Measurements from ENCODE around the gene MRPS18C.

The MRPS18C gene

GRCh38 chr4:83455281-83456183 is at the start of gene MRPS18C, which contains the start of gene HELQ:
TSS of gene MRPS18C (plus strand) at chr4:83456058. CDS start at chr4:83456078, 20 bp downstream.
TSS of gene HELQ (minus strand) at chr4:83455823. CDS start at chr4:83455693, 130 bp downstream.
- Mint-ChIP-seq H3K27ac (peak within 1 kb of the TSS; percentile 100), H3K4me1 (peaks cover 53% of the 10 kb centered on the region), H3K9me3 (no peaks in the 10 kb centered on the region), H3K36me3 (peaks cover 54% of the 10 kb centered on the region), H3K4me3 (peak within 1 kb of the TSS; percentile 97), H3K27me3 (no peaks in the 10 kb centered on the region)
- CTCF ChIA-PET, result interaction anchor here (0.7 to 2.8 kb wide), 3 partner anchors 93 to 172 kb away, joined by 3 to 11 read pairs (median 3); partner anchors contain the start of gene COQ2
- DNase-seq, result peak; percentile 97

DNA sequence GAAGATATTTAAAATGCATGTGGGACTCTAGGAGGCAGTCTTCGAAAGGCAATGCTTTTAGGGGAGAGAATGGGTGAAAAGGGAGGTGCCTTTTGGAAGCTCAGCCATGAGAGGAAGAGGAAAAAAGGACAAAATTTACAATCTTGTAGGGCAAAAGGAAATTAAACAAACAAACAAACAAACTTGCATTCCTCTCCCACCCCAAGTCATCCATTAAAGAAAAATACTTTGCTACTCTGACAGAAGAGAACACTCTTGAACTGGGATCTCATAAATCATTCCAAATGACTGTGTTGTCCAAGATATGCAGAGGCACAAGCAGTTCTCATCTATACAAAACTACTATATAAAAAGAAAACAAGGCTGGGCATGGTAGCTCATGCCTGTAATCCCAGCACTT is 47.0 kb upstream of the MRPS18C start:
- DNase-seq, result no peak
- no peaks in the 10 kb centered on the region for H3K9me3 Mint-ChIP-seq
- H3K4me3 Mint-ChIP-seq, result no peak overlapping the region
- H3K4me1 Mint-ChIP-seq, result no peaks in the 10 kb centered on the region
- H3K27me3 Mint-ChIP-seq, result no peaks in the 10 kb centered on the region
- CTCF ChIA-PET, result interaction anchor here (0.8 kb wide), 1 partner anchor 9 kb away, joined by 3 read pairs; no protein-coding TSS in a partner anchor
- peaks cover 40% of the 10 kb centered on the region for H3K36me3 Mint-ChIP-seq
- no peak overlapping the region for H3K27ac Mint-ChIP-seq

DNA sequence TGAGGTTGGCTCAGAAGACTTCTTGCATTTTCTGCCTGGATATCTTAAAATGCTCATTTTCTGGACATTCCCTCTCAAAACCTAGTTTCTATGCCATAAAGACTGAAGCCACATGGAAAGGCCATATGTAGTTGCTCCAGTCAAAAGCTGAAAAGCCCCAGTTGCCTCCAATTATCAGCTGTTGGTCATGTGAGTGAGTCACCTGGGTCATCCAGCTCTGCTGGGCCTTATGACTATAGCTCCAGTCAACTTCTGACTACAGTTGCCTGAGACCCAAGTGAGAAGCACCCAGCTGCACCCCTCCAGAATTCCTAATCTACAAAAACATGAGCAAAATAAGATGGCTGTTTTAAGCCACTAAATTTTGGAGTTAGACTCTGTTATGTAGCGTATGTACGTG is 42.2 kb upstream of the MRPS18C start:
- no peak for DNase-seq
- Mint-ChIP-seq H3K27ac (no peak overlapping the region), H3K36me3 (peaks cover 60% of the 10 kb centered on the region), H3K27me3 (no peaks in the 10 kb centered on the region), H3K9me3 (no peaks in the 10 kb centered on the region), H3K4me3 (no peak overlapping the region), H3K4me1 (peaks cover 3% of the 10 kb centered on the region)
- CTCF ChIA-PET, result no interaction called here

DNA sequence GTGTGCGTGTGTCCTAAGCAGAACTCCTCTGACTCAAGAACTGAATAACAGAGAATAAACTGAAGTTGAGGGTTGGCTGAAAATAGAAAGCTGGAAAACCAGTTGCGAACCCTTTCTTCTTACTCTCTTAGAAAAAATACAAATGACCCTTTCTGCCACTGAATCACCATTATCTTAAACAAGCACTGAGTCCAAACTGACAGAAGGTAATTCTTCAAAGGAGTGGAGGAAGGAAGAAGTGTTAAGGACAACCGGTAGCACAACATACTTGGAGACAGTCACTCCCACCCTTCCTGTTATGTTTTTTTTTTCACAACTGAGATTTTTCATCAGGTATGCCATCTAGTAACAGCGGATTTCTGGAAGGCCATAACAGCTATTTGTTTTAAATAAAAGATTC is 38.3 kb upstream of the MRPS18C start:
- Mint-ChIP-seq H3K9me3 (no peaks in the 10 kb centered on the region), H3K4me3 (no peak overlapping the region), H3K27ac (no peak overlapping the region), H3K36me3 (peaks cover 52% of the 10 kb centered on the region), H3K27me3 (no peaks in the 10 kb centered on the region), H3K4me1 (peaks cover 3% of the 10 kb centered on the region)
- no peak for DNase-seq
- CTCF ChIA-PET, result interaction anchor here (0.6 kb wide), 1 partner anchor 9 kb away, joined by 3 read pairs; no protein-coding TSS in a partner anchor

GRCh38 chr4:83418211-83418610 is 37.6 kb upstream of the MRPS18C start:
- no peak for DNase-seq
- Mint-ChIP-seq H3K36me3 (peaks cover 49% of the 10 kb centered on the region), H3K4me3 (no peak overlapping the region), H3K4me1 (peaks cover 3% of the 10 kb centered on the region), H3K27ac (no peak overlapping the region), H3K27me3 (no peaks in the 10 kb centered on the region), H3K9me3 (no peaks in the 10 kb centered on the region)
- CTCF ChIA-PET, result no interaction called here

GRCh38 chr4:83431200-83431599 is 24.7 kb upstream of the MRPS18C start:
- peaks cover 3% of the 10 kb centered on the region for H3K4me1 Mint-ChIP-seq
- DNase-seq, result no peak
- H3K27me3 Mint-ChIP-seq, result no peaks in the 10 kb centered on the region
- no peak overlapping the region for H3K4me3 Mint-ChIP-seq
- H3K36me3 Mint-ChIP-seq, result peaks cover 29% of the 10 kb centered on the region
- CTCF ChIA-PET, result no interaction called here
- H3K27ac Mint-ChIP-seq, result no peak overlapping the region
- no peaks in the 10 kb centered on the region for H3K9me3 Mint-ChIP-seq

DNA sequence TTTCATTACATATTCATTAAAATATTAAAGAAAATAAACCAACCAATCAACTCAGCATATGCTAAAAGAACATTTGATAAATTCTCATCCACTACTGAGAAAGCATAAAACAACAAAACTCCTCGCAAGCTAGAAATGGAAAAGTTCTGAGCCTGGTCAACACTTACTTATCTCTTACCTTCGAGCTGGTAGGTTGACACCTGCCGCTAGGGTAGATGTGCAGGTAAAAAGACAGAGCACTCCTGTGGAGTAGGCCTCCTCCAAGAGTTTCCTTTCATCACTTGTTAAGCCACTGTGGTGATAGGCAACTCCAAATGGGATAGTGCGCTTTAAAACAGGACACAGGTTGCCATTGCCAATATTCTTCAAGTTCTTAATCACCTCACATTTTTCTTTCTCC is 19.2 kb upstream of the MRPS18C start:
- no peaks in the 10 kb centered on the region for H3K27me3 Mint-ChIP-seq
- H3K9me3 Mint-ChIP-seq, result no peaks in the 10 kb centered on the region
- DNase-seq, result no peak
- CTCF ChIA-PET, result no interaction called here
- H3K36me3 Mint-ChIP-seq, result peaks cover 26% of the 10 kb centered on the region
- no peak overlapping the region for H3K4me3 Mint-ChIP-seq
- no peaks in the 10 kb centered on the region for H3K4me1 Mint-ChIP-seq
- no peak overlapping the region for H3K27ac Mint-ChIP-seq

DNA sequence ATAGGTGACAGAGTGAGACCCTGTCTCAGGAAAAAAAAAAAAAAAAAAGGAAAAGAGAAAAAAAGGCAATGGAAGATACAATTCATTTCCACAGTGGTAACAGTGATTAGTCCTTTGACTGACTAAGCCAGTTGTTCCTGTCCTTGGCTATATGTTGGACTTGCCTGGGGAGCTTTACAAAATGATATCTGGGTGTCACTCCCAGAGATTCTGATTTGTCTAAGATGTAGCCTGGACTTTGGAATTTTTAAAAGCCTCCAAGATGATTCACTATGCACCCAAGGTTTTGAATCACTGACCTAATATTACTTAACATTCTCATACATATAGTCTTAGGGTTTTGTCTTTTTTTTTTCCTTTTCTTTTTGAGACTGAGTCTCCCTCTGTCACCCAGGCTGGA is 17.1 kb upstream of the MRPS18C start:
- DNase-seq, result no peak
- no peak overlapping the region for H3K4me3 Mint-ChIP-seq
- CTCF ChIA-PET, result interaction anchor here (1.0 kb wide), 1 partner anchor 69 kb away, joined by 3 read pairs; no protein-coding TSS in a partner anchor
- H3K9me3 Mint-ChIP-seq, result no peaks in the 10 kb centered on the region
- peaks cover 27% of the 10 kb centered on the region for H3K36me3 Mint-ChIP-seq
- no peak overlapping the region for H3K27ac Mint-ChIP-seq
- H3K27me3 Mint-ChIP-seq, result no peaks in the 10 kb centered on the region
- H3K4me1 Mint-ChIP-seq, result no peaks in the 10 kb centered on the region

DNA sequence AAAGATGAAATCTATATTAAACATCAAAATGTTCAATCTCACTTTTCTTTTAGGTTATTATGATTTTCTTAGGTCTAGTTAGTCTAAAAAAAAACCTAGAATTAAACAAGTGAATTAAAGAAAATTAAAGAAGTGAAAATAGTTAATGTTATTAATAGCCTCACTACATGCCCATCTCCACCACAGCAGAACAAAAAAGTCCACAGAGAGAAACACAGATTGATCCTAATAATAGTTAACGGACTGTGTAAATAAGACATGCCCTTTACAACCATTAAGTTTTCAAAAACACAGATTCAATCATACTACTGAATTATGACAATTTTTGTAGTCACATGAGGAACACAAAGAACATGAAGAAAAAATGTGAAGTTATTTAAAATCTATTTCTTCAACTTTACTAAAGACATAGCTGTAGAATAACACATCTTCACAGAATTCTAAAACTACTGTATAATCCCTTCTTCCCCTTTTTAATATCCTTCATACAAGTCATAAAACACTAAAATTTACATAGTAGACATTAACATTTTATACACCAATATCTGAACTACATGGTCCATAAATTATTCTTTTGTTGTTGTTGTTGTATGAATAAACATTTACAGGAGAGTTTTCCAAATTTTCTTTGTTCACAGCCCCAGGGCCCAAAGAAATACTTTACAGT is 15.6 kb upstream of the MRPS18C start:
- no peak overlapping the region for H3K27ac Mint-ChIP-seq

DNA sequence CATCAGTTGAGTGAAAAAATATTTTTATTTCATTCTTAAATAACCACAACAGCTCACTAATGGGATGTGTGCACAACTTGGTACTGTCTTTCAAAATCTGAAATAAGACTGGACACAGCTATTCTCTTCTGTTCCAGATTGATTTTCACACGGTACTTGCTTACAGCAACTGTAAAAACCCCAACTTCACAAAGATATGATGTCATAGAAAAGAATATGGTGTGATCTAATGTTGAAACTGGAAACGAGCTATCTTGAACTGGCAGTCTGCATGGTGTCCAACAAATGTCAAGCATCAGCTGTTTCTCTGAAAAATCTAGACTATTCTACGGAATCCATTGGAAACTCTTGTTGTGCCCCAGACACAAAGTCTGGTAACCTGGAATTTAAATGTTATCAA is 15.0 kb upstream of the MRPS18C start:
- CTCF ChIA-PET, result interaction anchor here (1.2 kb wide), 1 partner anchor 49 kb away, joined by 3 read pairs; no protein-coding TSS in a partner anchor
- no peak overlapping the region for H3K27ac Mint-ChIP-seq
- H3K9me3 Mint-ChIP-seq, result no peaks in the 10 kb centered on the region
- H3K36me3 Mint-ChIP-seq, result peaks cover 29% of the 10 kb centered on the region
- H3K4me3 Mint-ChIP-seq, result no peak overlapping the region
- H3K4me1 Mint-ChIP-seq, result no peaks in the 10 kb centered on the region
- DNase-seq, result no peak
- no peaks in the 10 kb centered on the region for H3K27me3 Mint-ChIP-seq

More for the DNA sequence above, 15.6 kb upstream of the MRPS18C start:
- H3K4me1 Mint-ChIP-seq, result no peaks in the 10 kb centered on the region
- H3K36me3 Mint-ChIP-seq, result peaks cover 31% of the 10 kb centered on the region
- H3K9me3 Mint-ChIP-seq, result no peaks in the 10 kb centered on the region
- H3K27me3 Mint-ChIP-seq, result no peaks in the 10 kb centered on the region
- CTCF ChIA-PET, result interaction anchor here (1.2 kb wide), 1 partner anchor 49 kb away, joined by 3 read pairs; no protein-coding TSS in a partner anchor
- H3K4me3 Mint-ChIP-seq, result no peak overlapping the region
- DNase-seq, result no peak

- H3K27me3 Mint-ChIP-seq, result no peaks in the 10 kb centered on the region
- H3K27ac Mint-ChIP-seq, result no peak overlapping the region
- peaks cover 19% of the 10 kb centered on the region for H3K4me1 Mint-ChIP-seq
- no peak overlapping the region for H3K4me3 Mint-ChIP-seq
- no peaks in the 10 kb centered on the region for H3K9me3 Mint-ChIP-seq
- CTCF ChIA-PET, result no interaction called here
- peaks cover 43% of the 10 kb centered on the region for H3K36me3 Mint-ChIP-seq
- no peak for DNase-seq
Observed at GRCh38 chr4:83449009-83449408, 6.8 kb upstream of the MRPS18C start.

DNA sequence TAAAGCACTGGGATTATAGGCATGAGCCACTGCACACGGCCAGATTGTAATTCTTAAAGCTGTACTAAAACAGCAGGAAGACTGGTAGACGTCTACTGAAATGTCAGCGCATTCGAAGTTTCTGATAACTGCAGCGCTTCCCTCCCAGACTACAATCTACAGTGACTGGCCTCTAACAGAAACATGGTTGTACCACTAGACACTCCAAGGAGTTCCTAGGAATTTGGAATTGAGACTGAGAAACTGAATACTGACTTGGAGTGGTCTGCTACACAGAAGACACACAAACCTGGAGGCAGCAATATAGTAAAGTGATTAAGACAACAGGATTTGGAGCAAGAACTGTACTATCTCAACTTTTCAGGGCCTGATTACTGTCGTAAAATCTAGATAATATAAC is 1.2 kb upstream of the MRPS18C start:
- Mint-ChIP-seq H3K27me3 (no peaks in the 10 kb centered on the region), H3K27ac (peak overlapping the region; percentile 100), H3K36me3 (peaks cover 55% of the 10 kb centered on the region), H3K4me1 (peaks cover 53% of the 10 kb centered on the region), H3K9me3 (no peaks in the 10 kb centered on the region), H3K4me3 (peak overlapping the region; percentile 97)
- CTCF ChIA-PET, result interaction anchor here (0.7 to 2.8 kb wide), 3 partner anchors 92 to 171 kb away, joined by 3 to 11 read pairs (median 3); partner anchors contain the start of gene COQ2
- DNase-seq, result no peak

DNA sequence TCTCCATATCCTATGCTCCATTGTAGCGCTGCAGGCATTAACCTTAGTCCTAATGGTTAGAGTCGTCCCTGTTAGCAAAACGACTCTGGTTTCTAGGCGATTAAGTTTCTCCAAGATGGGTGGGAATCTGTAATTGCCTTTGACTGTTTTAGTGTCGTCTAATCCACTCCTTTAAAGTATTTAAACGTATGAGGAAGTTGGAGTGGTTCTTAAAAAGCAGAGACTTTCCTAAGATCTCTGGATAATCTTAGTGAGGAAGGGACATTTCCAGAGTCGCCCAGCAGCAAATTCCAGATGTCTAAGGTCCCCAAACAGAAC is 285 bp downstream of the MRPS18C start:
- Mint-ChIP-seq H3K36me3 (peaks cover 50% of the 10 kb centered on the region), H3K4me1 (peaks cover 53% of the 10 kb centered on the region), H3K4me3 (peak overlapping the region; percentile 97), H3K27ac (peak overlapping the region; percentile 100), H3K9me3 (no peaks in the 10 kb centered on the region), H3K27me3 (no peaks in the 10 kb centered on the region)
- CTCF ChIA-PET, result interaction anchor here (0.9 to 2.8 kb wide), 2 partner anchors 96 to 172 kb away, joined by 3 to 11 read pairs; partner anchors contain the start of gene COQ2
- DNase-seq, result no peak

GRCh38 chr4:83473423-83473822 is 17.6 kb downstream of the MRPS18C start:
- H3K27me3 Mint-ChIP-seq, result no peaks in the 10 kb centered on the region
- H3K27ac Mint-ChIP-seq, result no peak overlapping the region
- CTCF ChIA-PET, result no interaction called here

More at GRCh38 chr4:83473423-83473822, 17.6 kb downstream of the MRPS18C start:
- Mint-ChIP-seq H3K4me3 (no peak overlapping the region), H3K9me3 (no peaks in the 10 kb centered on the region), H3K4me1 (peaks cover 3% of the 10 kb centered on the region), H3K36me3 (peaks cover 31% of the 10 kb centered on the region)
- DNase-seq, result no peak
